ENCODE measurements around the gene RBMS3.

GRCh38 chr3:29537889-29538609 is 257.2 kb downstream of the RBMS3 start:
- TF ChIP-seq POLR2AphosphoS5 (IDR thresholded peaks at IDR 0.05; ENCODE audit: low read depth, low read length) (no peak), CHD2 (IDR thresholded peaks at IDR 0.05; ENCODE audit: low read length) (no peak), EZH2 (IDR thresholded peaks at IDR 0.05; ENCODE audit: low read depth, low read length, severe bottlenecking) (no peak), EP300 (IDR thresholded peaks at IDR 0.05; ENCODE audit: borderline replicate concordance in 1 of 2, low read depth in 2 of 2, low read length in 2 of 2) (no peak)
